ENCODE data around the gene RNF25. TPM values are rescaled to one million over a fixed set of nuclear protein-coding genes. Genes with fewer than 3 reads are reported as not detected.

RNF25 gene
- total and polyA plus RNA-seq, 8 donors, result 3.6 to 26.8 (median 7.0) TPM; not detected in 1

DNA sequence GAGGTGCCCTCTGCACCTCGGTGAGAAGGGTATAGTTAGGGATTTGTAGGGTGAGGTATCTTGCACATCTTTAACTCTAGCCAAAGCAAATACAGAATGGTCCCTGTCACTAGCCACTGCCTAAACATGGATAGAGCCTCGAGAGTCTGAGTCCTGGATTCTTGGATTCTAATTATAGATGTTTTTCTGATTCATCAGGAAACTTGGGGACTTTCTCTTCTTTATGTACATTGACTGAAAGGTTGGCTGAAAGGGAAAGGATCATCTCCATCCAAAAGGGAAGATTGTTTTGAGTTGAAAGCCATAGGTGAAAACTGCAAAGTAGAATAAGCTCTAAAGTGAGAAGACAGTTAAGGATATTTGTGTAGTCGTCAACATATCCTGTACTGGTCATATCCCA is 8.3 kb upstream of the RNF25 start:
- intact Hi-C loops (cut with DNase I; ENCODE audit: low total_unique reads), result no loop called here
- no peak overlapping the region for H3K27ac ChIP-seq
- H3K9me3 ChIP-seq, result no peaks in the 10 kb centered on the region
- no peaks in the 10 kb centered on the region for H3K4me1 ChIP-seq
- DNase-seq, result no peak
- no peaks in the 10 kb centered on the region for H3K27me3 ChIP-seq
- TF ChIP-seq POLR2A (IDR thresholded peaks at IDR 0.05) (no peak), POLR2AphosphoS5 (IDR thresholded peaks at IDR 0.05) (no peak), EP300 (IDR thresholded peaks at IDR 0.05) (no peak)
- TF ChIP-seq, protein P1, sequence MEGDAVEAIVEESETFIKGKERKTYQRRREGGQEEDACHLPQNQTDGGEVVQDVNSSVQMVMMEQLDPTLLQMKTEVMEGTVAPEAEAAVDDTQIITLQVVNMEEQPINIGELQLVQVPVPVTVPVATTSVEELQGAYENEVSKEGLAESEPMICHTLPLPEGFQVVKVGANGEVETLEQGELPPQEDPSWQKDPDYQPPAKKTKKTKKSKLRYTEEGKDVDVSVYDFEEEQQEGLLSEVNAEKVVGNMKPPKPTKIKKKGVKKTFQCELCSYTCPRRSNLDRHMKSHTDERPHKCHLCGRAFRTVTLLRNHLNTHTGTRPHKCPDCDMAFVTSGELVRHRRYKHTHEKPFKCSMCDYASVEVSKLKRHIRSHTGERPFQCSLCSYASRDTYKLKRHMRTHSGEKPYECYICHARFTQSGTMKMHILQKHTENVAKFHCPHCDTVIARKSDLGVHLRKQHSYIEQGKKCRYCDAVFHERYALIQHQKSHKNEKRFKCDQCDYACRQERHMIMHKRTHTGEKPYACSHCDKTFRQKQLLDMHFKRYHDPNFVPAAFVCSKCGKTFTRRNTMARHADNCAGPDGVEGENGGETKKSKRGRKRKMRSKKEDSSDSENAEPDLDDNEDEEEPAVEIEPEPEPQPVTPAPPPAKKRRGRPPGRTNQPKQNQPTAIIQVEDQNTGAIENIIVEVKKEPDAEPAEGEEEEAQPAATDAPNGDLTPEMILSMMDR (IDR thresholded peaks at IDR 0.05), result no peak
- 83 to 91% (median 89%) methylated on average over 3 of the region's 3 CpGs for WGBS, 5 donors
- no peak overlapping the region for H3K4me3 ChIP-seq
- peaks cover 12 to 92% (median 86%) of the 10 kb centered on the region in 4 donors for H3K36me3 ChIP-seq

DNA sequence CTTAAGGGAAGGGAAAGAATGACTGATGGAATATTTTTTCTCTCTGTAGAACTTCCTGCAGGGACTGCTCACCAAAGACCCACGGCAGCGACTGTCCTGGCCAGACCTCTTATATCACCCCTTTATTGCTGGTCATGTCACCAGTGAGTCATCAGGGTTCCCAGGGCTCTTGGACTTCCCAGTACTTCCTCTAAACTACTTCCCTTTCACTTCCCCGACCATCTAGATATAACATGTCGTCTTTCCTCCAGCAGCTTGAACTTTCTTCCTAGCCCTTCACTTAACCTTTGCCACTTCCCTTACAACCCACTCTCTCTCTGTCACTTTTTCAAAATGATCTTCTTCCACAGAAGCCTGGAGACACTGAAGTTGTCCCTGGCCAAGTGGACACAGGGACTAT is 7.3 kb upstream of the RNF25 start:
- Histone ChIP-seq H3K27me3 (no peaks in the 10 kb centered on the region), H3K36me3 (peaks cover 9 to 86% (median 81%) of the 10 kb centered on the region in 4 donors), H3K27ac (no peak overlapping the region), H3K9me3 (no peaks in the 10 kb centered on the region), H3K4me1 (no peaks in the 10 kb centered on the region), H3K4me3 (no peak overlapping the region)
- TF ChIP-seq, protein P1 (IDR thresholded peaks at IDR 0.05), result no peak
- TF ChIP-seq POLR2A (IDR thresholded peaks at IDR 0.05) (no peak), EP300 (IDR thresholded peaks at IDR 0.05) (no peak), POLR2AphosphoS5 (IDR thresholded peaks at IDR 0.05) (no peak)
- DNase-seq, result no peak
- intact Hi-C loops (cut with DNase I; ENCODE audit: low total_unique reads), result no loop called here
- WGBS, 5 donors, result 58 to 80% (median 68%) methylated on average over 4 of the region's 4 CpGs

DNA sequence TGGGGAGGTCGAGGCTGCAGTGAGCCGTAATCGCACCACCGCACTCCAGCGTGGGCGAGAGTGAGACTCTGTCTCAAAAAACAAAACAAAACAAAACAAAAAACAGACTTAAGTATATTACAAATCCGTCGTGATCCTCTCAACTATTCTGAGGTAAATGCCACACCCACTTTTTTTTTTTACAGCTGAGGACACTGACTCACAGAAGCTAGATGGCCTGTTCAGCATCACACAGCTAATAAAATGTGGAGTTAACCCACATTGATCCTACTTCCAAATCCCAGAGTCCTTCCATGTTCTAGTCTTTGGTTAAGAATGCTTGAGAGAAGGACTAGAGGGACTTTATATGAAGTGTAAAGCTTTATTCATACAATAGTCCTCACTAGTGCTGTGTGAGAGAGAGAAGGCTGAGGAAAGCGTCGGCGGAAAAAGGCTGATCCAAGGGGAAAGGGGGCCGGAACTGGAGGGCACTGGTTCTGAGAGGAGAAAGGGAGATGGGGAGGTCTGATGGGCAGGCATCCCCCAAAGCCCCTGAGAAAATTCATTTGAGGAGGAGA is 627 bp downstream of the RNF25 start:
- no peak for DNase-seq
- peak overlapping the region; percentile 74 to 92 (median 86) for H3K4me3 ChIP-seq
- WGBS, 5 donors, result 37 to 42% (median 40%) methylated on average over 12 of the region's 12 CpGs
- H3K36me3 ChIP-seq, result peaks cover 23 to 48% (median 37%) of the 10 kb centered on the region in 4 donors
- intact Hi-C loops (cut with DNase I; ENCODE audit: low total_unique reads), result no loop called here
- H3K4me1 ChIP-seq, result peaks cover 12 to 21% (median 18%) of the 10 kb centered on the region in 4 donors
- peak overlapping the region; percentile 20 to 83 (median 78) for H3K27ac ChIP-seq
- H3K9me3 ChIP-seq, result no peaks in the 10 kb centered on the region
- no peaks in the 10 kb centered on the region for H3K27me3 ChIP-seq
- TF ChIP-seq, protein P1 (IDR thresholded peaks at IDR 0.05), result no peak
- TF ChIP-seq POLR2AphosphoS5 (IDR thresholded peaks at IDR 0.05), result no peak

DNA sequence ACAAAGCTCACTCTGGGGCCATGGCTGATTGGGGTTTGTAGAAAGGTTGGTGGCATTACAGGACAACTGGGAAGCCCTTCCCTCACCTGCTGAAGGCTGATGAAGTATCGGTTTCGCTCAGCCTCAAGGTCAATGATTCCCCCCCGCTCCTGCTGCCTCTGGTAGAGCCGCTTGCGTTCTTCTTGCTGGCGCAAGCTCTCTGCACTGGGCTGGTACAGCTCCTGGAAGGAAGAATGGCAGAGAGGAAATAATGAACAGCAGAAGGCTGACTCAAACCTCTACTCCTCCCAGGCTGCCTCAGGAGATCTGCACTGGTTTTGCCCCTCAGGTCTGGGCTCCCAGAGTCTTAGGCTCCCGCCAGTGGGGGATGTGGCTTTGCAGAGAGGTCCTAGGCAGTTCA is 7.1 kb downstream of the RNF25 start:
- no peaks in the 10 kb centered on the region for H3K9me3 ChIP-seq
- no peak overlapping the region for H3K27ac ChIP-seq
- no peaks in the 10 kb centered on the region for H3K27me3 ChIP-seq
- no peak for DNase-seq
- H3K36me3 ChIP-seq, result peaks cover 65 to 84% (median 76%) of the 10 kb centered on the region in 4 donors
- H3K4me1 ChIP-seq, result peaks cover 6 to 14% (median 12%) of the 10 kb centered on the region in 4 donors
- no peak overlapping the region for H3K4me3 ChIP-seq
- 93 to 98% (median 97%) methylated on average over 7 of the region's 7 CpGs for WGBS, 5 donors
- TF ChIP-seq POLR2A (IDR thresholded peaks at IDR 0.05), result no peak
- TF ChIP-seq, protein P1 (IDR thresholded peaks at IDR 0.05), result no peak
- intact Hi-C loops (cut with DNase I; ENCODE audit: low total_unique reads), result no loop called here

Data from stomach (tissue), 9 donors.